Measurements from ENCODE around the gene TSPAN9.

TSPAN9 gene

GRCh38 chr12:3122841-3123678 is 45.9 kb downstream of the TSPAN9 start:
- TF ChIP-seq, protein P1, sequence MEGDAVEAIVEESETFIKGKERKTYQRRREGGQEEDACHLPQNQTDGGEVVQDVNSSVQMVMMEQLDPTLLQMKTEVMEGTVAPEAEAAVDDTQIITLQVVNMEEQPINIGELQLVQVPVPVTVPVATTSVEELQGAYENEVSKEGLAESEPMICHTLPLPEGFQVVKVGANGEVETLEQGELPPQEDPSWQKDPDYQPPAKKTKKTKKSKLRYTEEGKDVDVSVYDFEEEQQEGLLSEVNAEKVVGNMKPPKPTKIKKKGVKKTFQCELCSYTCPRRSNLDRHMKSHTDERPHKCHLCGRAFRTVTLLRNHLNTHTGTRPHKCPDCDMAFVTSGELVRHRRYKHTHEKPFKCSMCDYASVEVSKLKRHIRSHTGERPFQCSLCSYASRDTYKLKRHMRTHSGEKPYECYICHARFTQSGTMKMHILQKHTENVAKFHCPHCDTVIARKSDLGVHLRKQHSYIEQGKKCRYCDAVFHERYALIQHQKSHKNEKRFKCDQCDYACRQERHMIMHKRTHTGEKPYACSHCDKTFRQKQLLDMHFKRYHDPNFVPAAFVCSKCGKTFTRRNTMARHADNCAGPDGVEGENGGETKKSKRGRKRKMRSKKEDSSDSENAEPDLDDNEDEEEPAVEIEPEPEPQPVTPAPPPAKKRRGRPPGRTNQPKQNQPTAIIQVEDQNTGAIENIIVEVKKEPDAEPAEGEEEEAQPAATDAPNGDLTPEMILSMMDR (IDR thresholded peaks at IDR 0.05; ENCODE audit: borderline replicate concordance, insufficient read depth, low read depth, low read length): no peak
- H3K4me3 ChIP-seq (ENCODE audit: low read depth, low read length): no peak overlapping the region

- TF ChIP-seq, protein P1 (IDR thresholded peaks at IDR 0.05; ENCODE audit: borderline replicate concordance, insufficient read depth, low read depth, low read length): no peak
Observed at GRCh38 chr12:3123729-3124128, 46.5 kb downstream of the TSPAN9 start.

DNA sequence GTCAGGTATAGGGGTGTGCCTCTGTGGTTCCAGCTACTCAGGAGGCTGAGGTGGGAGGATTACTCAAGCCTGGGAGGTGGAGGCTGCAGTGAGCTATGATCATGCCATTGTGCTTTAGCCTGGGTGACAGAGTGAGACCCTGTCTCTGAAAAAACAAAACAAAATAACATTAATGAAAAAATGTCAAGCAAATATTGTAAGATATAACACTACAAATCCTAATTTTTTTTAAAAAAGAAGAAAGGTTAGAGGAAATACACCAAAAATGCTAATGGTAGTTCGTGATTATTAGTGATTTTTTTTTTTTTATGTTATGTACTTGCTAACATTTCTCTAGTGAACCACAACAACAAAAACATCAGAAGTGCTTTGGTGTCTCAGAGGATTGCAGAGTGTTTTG is 47.7 kb downstream of the TSPAN9 start:
- TF ChIP-seq, protein P1 (IDR thresholded peaks at IDR 0.05; ENCODE audit: borderline replicate concordance, insufficient read depth, low read depth, low read length): no peak
- no peak overlapping the region for H3K4me3 ChIP-seq (ENCODE audit: low read depth, low read length)

More at GRCh38 chr12:3123729-3124128, 46.5 kb downstream of the TSPAN9 start:
- H3K4me3 ChIP-seq (ENCODE audit: low read depth, low read length): no peak overlapping the region

DNA sequence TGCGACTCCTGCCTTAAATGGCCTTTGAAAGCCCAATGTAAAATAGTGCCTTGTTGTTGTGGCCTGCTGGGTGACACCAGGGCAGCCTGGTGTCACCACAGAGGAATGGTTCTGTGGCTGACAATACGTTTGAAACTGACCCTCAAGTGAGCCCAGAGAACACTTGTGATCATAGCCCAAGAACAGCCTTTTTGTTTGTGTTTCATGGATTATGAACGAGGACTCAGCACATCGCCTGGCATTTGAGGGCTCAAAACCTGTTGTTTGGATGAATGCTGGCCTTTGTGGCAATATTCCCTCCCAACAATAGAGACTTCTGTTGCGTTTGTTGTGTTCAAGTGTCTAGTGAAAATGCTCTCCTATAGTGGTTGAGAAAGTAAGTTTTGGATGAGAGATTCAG is 48.5 kb downstream of the TSPAN9 start:
- H3K4me3 ChIP-seq (ENCODE audit: low read depth, low read length): no peak overlapping the region
- TF ChIP-seq, protein P1 (IDR thresholded peaks at IDR 0.05; ENCODE audit: borderline replicate concordance, insufficient read depth, low read depth, low read length): no peak

GRCh38 chr12:3127832-3128231 is 50.7 kb downstream of the TSPAN9 start:
- TF ChIP-seq, protein P1 (IDR thresholded peaks at IDR 0.05; ENCODE audit: borderline replicate concordance, insufficient read depth, low read depth, low read length): no peak
- H3K4me3 ChIP-seq (ENCODE audit: low read depth, low read length): no peak overlapping the region

DNA sequence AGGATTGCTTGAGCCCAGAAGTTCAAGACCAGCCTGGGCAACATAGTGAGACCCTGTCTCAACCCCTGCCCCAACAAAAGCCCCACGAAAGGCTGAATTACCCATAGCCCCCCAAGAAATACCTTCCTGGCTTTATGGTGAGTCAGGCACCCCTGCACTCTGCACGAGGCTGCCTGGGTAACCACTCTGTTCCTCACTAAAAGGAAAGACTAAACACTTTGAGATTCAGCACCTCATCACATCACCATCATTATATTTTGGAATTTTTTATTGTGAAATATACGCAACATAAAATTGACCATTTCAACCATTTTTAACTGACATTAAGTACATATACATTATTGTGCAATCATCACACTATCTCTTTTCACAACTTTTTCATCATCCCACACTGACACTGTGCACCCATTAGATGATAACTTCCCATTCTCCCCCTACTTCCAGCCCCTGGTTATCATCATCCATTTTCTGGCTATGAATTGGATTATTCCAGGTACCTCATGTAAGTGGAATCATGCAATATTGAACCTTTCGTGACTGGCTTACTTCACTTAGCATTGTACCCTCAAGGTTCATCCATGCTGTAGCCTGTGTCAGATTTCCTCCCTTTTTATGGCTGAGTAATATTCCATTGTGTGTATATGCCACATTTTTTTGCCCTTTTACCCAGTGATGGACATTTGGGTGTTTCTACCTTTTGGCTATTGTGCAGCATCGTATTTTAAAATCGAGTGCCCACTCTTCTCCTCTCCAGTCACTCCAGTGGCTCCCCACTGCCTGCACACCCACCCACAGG is 51.5 kb downstream of the TSPAN9 start:
- H3K4me3 ChIP-seq (ENCODE audit: low read depth, low read length): no peak overlapping the region
- TF ChIP-seq, protein P1 (IDR thresholded peaks at IDR 0.05; ENCODE audit: borderline replicate concordance, insufficient read depth, low read depth, low read length): no peak
